GM18861 (cell line): ENCODE measurements around the gene OPN1MW3.
"Not testable (repeated sequence)": the region's sequence is repeated elsewhere in the genome, so short reads cannot be mapped to it uniquely, and the experiment has no call there.

Source experiments
- ATAC-seq: cut with Tn5 transposase; IDR thresholded peaks from one replicate; pipeline ENCODE4 v1.9.1; 2021; ENCODE audit not compliant: unreplicated experiment

OPN1MW3 gene

GRCh38 chrX:154295664-154296310, 38.4 kb downstream of the OPN1MW3 start, which contains the start of gene TKTL1:
Gene TKTL1 (plus strand): TSS chrX:154295795. CDS start chrX:154295860, 65 bp downstream.
- ATAC-seq: no peak

GRCh38 chrX:154296731-154297130, 39.3 kb downstream of the OPN1MW3 start:
- no peak for ATAC-seq

GRCh38 chrX:154298312-154298711, 40.9 kb downstream of the OPN1MW3 start:
- ATAC-seq: no peak

GRCh38 chrX:154300816-154301215, 43.4 kb downstream of the OPN1MW3 start:
- no peak for ATAC-seq

- ATAC-seq: not testable (repeated sequence)
Measured at GRCh38 chrX:154302998-154303397, 45.6 kb downstream of the OPN1MW3 start.

DNA sequence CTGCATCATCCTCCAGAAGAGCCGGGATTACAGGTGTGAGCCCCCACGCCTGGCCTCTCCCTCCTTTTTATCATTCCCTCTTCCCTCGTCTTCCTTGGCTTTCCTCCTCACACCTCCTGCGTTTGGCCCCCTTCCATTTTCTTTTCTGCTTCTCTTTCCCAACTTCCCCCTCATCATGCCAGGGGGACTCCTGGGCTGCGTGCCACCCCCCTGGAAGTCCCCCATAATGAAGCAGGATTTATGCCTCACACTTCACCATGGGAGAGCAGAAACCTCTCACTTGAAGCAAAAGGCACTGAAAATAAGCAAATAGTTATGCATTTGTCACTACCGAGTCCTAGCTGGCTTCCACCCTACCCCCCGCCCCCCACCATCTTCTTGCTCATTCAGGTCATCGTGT, 46.1 kb downstream of the OPN1MW3 start:
- ATAC-seq: no peak

GRCh38 chrX:154304846-154305245, 47.5 kb downstream of the OPN1MW3 start:
- no peak for ATAC-seq

GRCh38 chrX:154305541-154306205, 48.3 kb downstream of the OPN1MW3 start:
- ATAC-seq: no peak

DNA sequence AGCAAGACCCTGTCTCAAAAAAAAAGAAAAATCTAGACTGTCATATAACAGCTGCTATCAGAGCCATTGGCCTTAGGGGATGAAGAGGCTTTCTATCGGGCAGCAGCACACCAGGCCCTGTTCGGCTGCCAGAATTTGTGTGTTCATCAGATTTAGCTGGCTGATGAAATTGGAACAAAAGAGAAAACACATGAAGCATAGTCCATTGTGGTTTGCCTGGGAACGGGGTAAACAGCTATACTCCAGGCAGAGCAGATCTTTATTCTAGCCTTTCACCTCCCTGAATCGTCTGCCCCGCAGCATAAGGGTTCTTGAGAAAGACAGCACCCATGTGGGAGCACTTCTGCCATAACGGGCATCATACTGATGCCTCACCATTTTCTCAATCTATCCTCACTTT, 49.8 kb downstream of the OPN1MW3 start:
- no peak for ATAC-seq

DNA sequence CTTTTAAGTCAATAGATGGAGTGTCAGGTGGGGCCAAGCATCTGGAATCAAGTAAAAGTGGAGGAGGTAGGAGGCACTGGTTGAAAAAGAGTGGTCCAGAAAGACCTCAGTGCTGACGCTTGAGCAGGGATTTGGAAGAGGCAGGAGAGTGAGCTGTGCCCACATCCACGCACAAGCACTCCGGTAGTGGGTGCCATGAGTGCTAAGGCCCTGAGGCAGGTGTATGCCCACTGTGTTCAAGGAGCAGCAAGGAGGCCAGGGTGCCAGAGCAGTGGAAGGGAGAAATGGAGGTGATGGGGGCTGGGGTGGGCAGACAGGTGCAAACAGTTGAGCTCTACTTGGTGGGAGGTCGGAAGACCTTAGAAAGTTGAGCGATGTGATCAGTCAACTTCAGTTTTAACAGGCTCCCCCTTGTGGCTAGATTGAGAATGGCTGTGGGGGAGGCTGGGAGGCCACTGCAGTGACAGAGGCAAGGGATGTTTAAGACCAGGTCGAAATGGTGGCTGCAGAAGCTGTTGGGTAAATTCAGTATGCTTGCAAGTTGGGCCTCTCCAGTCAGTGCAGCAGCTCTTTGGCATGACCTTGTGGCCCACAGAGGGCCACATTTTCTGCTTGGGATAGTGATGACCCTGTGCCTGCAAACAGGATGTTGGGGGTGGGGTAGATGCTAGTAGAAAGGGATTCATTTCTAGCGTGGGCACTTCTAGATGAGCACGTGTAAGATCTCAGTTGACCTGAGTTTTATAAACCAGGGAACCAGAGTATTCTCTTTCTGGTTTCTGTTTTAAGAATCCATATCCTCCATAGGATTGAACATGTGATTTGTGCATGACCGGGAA, 50.9 kb downstream of the OPN1MW3 start:
- no peak for ATAC-seq

GRCh38 chrX:154309041-154309775, 51.8 kb downstream of the OPN1MW3 start:
- ATAC-seq: no peak

DNA sequence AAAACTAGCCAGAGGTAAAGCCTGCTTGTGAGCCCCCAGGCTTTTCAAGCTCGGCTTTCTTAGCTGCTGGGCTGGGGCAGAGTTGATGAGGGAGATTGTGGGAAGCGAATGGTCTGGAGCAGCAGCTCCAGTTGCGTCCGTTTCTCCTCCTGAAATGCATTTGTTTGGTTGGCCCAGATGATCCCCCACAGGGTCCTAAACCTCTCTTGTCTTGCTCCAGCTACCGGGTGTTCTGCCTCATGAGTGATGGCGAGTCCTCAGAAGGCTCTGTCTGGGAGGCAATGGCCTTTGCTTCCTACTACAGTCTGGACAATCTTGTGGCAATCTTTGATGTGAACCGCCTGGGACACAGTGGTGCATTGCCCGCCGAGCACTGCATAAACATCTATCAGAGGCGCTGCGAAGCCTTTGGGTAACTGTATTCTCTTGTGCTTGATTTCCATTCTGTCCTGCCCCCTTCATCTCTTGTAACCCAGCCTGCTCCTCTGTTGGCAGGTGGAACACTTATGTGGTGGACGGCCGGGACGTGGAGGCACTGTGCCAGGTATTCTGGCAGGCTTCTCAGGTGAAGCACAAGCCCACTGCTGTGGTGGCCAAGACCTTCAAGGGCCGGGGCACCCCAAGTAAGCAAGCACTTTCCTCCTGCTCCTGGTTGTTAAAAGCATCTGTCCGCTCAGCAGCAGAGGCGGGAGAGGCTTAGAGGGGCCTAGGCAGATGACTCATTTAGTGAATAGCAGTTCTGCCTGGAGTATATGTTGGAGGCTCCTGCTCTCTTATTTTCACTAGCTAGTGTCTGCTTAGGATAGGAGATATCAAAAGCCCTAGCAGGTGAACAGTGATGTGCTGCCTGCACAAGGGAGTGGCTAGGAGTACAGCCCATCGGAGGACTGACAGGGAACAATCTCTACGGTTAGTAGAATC, 53.5 kb downstream of the OPN1MW3 start:
- ATAC-seq: no peak

- ATAC-seq: no peak
Measured at GRCh38 chrX:154312116-154312515, 54.7 kb downstream of the OPN1MW3 start.

GRCh38 chrX:154313147-154313546, 55.8 kb downstream of the OPN1MW3 start:
- ATAC-seq: peak; percentile 54

- no peak for ATAC-seq
Measured at GRCh38 chrX:154315416-154315815, 58.0 kb downstream of the OPN1MW3 start.

GRCh38 chrX:154317391-154317995, 60.1 kb downstream of the OPN1MW3 start:
- ATAC-seq: no peak

DNA sequence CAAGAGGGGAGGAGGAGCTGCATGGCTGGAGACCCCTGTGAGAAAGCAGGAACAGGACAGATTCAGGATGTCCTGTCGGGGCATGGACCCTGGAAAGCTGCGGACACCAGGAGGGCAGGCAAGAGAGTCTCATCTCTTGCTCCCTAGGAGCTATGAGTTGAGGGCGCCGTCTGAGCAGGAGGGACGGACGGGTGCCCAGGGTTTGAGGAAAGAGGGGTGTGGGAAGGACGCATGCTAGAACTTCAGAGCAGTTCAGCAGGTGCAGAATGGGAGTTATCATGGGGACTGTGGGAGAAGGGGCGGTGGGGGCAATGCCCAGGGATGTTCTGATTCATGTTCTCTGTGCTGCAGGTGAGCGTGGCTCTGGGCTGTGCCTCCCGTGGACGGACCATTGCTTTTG, 63.0 kb downstream of the OPN1MW3 start:
- no peak for ATAC-seq
